B cell (primary cell): ENCODE results near the gene PTPN4.

ENCODE experiments used
- CTCF ChIP-seq: fragments of 200-600 bp; IDR thresholded peaks from one replicate; pipeline ENCODE4 v1.8.0; 2022; ENCODE audit warnings: antibody characterized with exemption, mild to moderate bottlenecking
- EZH2 ChIP-seq: IDR thresholded peaks from 2 replicates; pipeline ENCODE4 v1.6.1; 2012; ENCODE audit warnings: borderline replicate concordance, low read depth, mild to moderate bottlenecking, moderate library complexity, low read length; ENCODE audit not compliant: insufficient read depth, poor library complexity, severe bottlenecking

GRCh38 chr2:120007851-120008250 is 248.1 kb downstream of the PTPN4 start:
- no peak for TF ChIP-seq CTCF
- no peak for TF ChIP-seq EZH2
